ENCODE data around the gene GPHN.
"Not testable (repeated sequence)": the region's sequence is repeated elsewhere in the genome, so short reads cannot be mapped to it uniquely, and the experiment has no call there.

The GPHN gene

DNA sequence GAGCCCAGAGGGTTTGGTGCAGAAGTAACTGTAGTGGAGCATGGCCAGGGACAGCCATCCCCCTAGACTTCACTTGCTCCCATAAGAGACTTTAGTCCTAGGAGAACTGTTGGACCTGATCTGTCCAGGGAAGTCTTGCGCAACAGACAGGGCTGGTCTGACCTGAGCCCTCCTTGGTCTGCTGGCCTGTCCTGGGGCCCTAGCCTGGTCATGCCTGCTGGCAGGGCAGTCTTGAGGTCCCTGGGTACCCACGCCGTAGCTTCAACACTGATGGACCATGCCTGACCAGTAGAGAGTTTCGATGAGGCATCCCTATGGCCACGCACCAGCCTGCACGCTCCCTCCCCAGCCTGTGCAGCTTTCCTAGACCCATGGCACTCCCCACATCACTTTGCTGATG is 305.7 kb downstream of the GPHN start:
- no peak for DNase-seq (ENCODE audit: low read depth)

DNA sequence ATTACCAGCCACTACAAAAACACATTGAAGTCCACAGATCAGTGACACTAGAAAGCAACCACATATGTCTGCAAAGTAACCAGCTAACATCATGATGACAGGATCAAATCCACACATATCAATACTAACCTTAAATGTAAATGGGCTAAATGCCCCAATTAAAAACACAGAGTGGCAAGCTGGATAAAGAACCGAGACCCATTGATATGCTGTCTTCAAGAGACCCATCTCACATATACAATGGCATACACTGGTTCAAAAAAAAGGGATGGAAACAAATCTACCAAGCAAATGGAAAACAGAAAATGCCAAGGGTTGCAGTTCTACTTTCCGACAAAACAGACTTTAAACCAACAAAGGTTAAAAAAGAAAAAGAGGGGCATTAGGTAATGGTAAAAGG is 307.7 kb downstream of the GPHN start:
- no peak for DNase-seq (ENCODE audit: low read depth)

DNA sequence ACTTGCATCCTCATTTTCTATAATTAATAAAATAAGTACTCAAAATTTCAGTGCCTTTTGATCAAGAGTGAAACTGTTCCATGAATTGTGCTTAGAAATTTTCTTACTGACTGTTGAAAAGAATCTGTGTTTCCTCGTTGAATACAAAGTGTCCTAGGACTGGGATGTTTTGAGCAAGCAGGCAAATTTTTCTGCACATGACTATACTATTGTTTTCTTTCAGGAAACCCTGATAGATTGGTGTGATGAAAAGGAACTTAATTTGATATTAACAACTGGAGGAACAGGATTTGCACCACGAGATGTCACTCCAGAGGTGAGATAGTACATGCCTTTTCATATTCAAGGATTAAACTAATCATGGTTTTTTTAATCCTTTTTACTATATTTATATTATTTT is 316.3 kb downstream of the GPHN start:
- DNase-seq (ENCODE audit: low read depth) = no peak

DNA sequence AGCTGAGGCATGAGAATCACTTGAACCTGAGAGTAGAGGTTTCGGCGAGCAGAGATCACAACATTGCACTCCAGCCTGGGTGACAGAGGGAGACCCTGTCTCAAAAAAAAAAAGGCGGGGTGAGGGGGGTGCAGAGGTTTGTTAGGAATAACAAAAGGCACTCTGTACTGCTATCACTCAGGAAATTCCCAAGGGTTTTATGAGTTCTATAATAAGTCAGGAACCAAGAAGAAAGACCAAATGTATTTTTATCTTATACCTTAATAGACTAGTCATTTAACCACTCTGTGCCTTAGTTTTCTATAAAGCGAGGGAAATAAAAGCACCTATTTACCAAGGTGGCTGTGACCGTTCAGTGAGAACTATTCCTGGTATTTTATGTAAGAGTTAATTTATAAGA is 319.2 kb downstream of the GPHN start:
- DNase-seq (ENCODE audit: low read depth) = no peak

DNA sequence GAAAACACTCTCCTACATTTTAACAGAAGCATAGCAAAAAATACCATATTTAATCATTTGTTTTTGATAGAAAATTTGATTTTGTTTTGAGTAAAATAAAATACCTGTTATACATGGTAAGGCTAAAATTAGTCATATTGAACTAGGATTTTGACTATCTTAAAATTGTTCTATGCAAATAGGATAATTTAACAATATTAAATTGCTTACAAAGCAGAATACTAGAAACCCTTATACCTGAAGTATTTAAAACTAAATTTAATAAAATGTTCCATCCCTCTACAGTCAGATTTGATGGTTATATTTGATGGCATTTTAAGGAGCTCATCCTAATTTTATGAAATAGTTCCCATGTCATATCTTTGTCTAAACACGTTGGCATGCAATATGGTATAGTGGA is 323.2 kb downstream of the GPHN start:
- DNase-seq (ENCODE audit: low read depth) = no peak

DNA sequence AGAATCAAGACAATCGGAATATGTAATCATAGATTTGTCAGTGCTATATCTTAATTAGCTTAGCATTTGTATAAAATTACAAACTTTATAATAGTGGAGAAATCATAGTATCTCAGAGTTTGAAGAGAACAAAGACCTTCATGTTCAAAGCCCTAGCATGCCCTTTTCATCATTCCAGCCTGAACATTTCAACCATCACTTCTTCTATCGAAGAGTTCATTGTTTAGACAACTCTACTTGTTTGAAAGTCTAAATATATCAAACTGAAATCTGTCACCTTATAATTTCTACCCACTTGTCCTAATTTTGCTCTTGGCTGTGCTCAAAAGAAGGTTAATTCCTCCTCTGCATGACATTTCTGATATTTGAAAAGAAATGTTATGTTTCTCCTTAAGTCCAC is 325.9 kb downstream of the GPHN start:
- no peak for DNase-seq (ENCODE audit: low read depth)

DNA sequence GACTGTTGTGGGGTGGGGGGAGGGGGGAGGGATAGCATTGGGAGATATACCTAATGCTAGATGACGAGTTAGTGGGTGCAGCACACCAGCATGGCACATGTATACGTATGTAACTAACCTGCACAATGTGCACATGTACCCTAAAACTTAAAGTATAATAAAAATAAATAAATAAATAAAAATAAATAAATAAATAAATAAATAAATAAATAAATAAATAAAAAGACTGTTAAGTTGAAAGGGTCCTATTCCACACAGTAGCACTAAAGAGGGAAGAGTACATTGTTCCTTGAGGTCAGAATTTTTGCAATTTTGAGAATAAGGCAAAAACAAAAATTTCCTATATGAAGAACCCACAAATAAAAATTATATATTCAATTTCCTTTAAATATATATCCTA is 329.5 kb downstream of the GPHN start:
- not testable (repeated sequence) for DNase-seq (ENCODE audit: low read depth)

DNA sequence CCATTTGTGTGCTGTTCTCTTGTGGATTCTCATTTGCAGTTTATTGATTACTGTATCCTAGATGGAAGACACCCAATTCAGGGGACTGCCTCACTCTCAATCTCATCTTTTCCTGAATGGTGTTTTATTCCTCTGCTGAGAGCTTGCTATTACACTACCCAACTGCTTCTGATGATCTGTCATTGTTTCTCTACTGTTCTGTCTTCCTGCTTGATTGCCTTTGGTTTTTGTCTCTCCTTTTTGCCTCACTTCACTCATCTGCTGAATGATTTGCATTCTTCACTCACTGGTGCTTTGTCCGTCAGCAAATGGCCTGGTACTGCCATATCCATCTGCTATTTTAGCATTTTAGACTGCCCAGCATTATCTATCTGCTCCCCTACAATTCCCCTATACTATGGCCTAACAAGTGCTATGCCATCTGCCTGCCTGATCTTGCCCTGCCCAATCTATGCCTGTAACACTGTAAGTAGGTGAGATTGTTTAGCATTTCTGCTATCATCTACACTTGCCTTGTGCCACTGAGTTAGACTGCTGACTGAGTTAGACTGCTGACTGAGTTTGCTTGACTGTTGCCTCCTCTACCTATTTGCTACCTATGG is 335.1 kb downstream of the GPHN start:
- no peak for DNase-seq (ENCODE audit: low read depth)

DNA sequence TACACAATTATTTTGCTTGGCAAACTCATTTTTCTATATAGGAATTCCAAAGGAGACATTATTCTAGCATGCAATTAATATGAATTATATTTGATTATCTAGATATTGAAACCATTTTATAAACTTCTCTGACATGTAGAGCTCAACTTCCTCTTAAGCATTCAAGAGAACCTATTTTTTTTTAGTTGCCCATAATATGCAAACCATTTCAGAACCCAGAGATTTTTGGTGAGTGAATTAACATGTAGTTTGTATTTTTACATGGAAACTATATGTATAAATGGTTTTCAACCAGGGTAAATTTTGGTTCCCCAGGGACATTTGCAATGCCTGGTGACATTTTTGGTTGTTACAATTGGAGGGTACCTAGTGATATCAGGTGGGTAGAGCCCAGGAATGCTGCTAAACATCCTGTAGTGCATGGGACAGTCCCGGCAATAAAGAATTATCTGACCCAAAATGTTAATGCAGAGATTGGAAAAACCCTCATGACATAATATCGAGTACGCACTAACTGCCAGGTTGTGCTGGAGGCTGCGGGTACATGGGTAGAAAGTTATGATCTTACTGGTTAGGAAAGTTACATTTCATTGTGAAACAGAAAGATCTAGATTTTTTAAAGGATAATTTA is 342.4 kb downstream of the GPHN start:
- DNase-seq (ENCODE audit: low read depth) = no peak

DNA sequence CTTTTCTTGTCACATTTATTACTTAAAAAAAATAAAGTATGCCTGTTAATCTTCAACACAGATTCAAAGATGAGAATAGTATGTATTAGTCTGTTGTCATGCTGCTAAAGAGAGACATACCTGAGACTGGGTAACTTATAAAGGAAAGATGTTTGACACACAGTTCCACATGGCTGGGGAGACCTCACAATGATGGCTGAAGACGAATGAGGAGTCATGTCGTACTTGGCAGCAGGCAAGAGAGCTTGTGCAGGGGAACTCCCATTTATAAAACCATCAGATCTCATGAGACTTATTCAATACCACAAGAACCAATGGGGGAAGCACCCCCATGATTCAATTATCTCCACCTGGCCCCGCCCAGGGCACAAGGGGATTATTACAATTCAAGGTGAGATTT is 345.4 kb downstream of the GPHN start:
- DNase-seq (ENCODE audit: low read depth) = no peak

DNA sequence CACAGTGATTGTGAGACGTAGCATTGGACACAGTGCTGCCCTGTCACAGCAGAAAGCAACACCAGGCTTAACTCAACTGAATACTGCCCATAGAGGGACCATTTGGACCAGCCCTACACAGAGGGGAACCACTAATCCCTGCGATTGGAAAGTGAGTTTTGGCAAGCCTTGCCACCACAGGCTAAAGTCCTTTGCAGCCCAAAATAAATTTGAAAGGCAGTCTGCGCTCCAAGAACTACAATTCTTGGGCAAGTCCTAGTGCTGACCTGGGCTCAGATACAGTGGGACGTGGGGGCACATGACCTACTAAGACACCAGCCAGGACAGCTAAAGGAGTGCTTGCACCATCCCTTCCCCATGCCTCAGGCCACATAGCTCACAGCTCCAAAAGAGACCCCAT is 349.9 kb downstream of the GPHN start:
- no peak for DNase-seq (ENCODE audit: low read depth)

DNA sequence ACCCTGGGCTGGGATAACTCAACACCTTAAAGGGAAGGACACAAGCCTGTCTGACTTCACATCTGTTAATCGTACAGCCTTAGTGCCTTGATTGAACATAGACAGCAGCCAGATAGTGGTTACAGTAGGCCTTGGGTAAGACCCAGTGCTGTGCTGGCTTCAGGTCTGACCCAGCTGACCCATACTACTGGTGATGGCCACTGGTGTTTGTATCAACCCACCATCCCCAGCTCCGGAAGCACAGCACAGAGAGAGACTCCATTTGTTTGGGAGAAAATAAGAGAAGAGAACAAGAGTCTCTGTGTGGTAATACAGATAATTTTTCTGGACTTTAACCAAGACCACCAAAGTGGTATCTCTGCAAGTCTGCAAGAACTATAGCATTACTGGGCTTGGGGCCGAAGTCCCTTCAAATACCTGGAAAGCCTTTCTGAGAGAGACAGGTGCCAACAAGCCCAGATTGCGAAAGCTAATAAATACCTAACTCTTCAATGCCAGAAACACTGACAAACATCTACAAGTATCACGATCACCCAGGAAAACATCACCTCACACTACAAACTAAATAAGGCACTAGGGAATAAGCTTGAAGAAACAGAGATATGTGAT is 351.2 kb downstream of the GPHN start:
- no peak for DNase-seq (ENCODE audit: low read depth)

DNA sequence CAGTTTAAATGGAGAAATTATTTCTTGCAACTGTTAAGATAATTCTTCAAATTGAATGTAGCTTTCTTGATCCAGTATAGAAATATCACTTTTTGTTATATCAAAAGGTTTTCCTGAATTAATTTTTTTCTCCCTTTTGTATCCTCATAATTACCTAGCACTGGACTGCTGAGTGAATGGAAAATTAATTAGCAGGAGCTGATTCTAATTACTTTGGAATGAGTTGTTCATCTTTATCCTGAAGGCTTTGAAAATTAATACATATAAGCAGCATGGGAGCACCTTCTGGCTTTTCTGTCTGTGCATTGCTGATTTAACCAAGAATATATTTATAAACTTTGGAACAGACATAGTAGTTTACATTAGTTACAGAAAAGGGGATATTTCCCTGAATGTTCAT is 373.6 kb downstream of the GPHN start:
- DNase-seq (ENCODE audit: low read depth) = no peak

DNA sequence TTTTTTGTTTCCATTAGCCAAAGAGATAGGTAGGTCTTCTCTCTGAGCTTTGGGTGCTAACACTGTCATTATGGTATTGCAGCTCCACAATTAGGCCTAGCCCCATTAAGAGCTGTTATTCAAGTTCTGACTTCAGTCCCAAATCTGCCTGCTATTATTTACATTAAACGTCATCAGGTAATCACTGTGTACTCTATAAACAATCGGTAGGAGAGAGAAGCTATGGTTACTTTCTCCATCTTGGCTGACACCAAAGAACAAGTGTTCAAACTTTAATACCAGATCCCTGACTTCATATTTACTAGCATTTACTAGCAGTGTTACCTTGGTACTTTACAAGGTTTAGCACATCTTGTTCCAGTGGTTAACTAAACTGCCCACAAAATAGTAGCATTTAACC is 376.2 kb downstream of the GPHN start:
- no peak for DNase-seq (ENCODE audit: low read depth)

DNA sequence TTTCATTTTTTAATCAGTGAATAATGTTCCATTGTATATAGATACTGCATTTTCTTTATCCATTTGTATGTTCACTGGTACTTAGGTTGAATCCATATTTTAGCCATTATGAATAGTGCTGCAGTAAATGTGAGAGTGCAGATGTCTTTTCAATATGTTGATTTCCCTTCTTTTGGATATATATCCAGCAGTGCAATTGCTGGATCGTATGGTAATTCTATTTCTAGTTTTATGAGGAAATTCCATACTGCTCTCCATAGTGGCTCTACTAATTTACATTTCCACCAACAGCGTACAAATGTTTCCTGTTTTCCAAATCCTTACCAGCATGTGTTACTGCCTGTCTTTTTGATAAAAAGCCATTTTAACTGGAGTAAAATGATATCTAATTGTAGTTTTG is 392.8 kb downstream of the GPHN start:
- no peak for DNase-seq (ENCODE audit: low read depth)

DNA sequence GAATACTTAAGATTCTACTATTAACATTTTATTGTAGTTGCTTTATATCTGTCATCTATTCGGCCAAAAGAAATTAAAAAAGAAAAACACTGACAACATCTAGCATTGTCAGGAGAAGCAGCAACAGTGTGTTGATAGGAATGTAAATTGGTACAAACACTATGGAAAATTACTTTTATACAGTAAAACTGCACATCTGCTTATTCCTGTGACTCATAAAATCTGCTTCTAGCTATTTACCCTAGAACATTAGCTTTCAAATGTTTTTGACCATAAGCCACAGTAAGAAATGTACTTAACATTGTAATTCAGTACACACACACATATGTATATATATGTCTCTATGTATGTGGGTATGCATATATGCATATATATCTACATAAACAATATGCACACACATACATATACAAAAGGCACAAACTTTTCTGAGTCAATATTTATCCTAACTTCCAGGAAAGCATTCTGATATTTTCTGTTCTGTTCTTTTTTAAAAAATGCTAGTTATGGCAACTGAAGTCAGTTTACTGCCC is 402.4 kb downstream of the GPHN start:
- no peak for DNase-seq (ENCODE audit: low read depth)

DNA sequence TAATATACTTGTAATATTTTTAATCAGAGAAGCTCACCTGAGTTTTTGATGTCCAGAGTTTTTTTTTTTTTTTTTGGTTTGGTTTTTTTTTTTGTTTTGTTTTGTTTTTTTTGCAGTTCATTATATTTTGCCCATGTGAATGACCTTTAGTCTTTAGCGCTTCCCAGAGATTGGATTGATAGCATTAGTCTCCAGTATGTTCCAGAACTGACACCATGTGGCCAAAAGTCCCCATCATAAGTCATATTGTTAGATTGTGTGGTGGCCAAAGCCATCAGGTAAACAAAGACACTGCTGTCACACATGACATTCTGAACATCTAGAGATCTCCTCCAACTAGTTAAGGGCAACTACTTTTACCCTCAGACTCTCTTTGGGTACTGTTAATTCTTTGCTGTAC is 408.5 kb downstream of the GPHN start:
- DNase-seq (ENCODE audit: low read depth) = no peak

DNA sequence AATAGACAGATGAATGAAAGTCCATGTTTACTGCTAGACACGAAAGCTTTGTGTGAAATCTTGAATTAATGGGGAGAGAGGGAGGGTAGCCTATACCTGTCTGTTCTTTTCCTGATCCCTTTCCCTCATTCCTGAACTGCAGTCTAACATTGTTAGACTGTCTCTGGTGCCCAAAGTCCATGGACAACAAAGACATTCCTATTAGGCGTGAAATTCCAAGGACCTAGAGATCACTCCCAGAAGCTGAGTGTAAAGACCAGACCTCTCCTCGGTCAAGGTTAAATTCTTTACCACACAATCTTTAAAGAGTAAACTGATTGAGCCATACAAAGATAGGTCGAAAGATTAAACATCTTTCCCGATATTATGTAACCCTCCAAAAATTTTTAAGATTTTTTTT is 410.6 kb downstream of the GPHN start:
- DNase-seq (ENCODE audit: low read depth) = no peak

DNA sequence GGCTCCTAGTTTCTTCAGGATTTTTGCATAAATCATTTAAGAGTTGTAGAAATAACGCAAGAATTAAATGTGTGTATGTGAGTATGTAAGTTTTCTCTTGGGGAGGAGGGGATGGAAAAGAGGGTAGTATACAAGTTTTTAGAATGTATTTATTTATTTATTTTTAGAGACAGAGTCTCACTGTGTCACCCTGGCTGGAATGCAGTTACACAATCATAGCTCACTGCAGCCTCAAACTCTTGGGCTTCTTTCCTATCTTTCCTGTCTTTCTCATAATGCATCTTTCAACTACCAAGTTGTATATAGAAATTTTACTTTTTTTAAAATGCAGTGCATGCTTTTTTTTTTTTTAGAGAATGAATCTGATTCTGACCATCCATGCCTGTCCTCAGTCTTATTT is 412.2 kb downstream of the GPHN start:
- no peak for DNase-seq (ENCODE audit: low read depth)

DNA sequence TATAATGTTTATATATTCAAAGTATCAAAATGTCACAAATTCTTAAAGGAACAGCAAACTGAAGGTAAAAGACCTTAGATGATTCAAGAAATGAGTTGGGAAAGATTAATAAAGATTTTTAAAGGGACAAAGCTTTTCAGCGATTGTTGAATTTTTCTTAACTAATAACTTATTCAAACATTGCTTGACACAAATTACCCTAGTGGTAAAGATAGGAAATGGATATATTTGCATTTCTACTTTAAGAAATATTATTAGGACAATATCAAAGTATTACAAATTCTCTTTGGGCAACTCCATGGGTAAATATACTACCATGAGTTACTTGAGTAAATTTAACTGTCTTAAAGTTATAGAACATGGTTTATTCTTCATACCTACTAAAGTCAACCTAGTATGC is 415.3 kb downstream of the GPHN start:
- DNase-seq (ENCODE audit: low read depth) = no peak

DNA sequence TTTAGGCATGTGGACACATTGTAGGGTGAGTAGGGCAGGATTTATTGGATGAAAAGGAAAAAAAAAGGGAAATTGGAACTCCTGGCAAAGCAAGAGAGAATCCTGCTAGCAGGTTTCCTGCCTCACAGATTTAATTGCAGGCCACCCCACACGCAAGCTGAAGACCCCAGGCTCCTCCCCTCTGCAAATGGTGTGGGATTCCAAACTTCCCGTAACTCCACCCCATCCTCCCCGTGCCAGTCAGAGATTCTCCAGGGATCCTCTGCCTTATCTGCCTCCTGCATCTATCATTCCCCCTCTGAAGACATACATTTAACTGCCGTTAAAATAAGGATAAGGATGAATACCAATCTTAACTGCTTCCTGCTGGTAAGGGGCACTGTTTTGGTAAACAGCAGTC is 431.5 kb downstream of the GPHN start:
- no peak for DNase-seq (ENCODE audit: low read depth)

DNA sequence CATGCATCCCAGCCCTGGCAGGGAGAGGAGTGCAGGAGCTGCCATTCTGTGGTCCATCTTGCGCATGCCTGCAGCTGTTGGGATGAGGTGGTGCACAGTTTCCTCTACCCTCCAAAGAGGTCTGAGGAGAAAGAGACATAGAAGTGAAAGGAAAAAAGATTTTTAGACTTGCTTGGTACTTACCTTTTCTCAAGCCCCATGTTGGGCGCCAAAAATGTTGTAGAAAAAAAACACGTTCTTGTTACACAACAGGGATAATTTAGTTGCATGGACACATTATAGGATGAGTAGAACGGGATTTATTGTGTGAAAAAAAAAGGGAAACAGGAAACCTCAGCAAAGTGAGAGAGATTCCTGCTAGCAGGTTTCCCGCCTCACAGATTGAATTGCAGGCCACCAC is 436.9 kb downstream of the GPHN start:
- DNase-seq (ENCODE audit: low read depth) = no peak

DNA sequence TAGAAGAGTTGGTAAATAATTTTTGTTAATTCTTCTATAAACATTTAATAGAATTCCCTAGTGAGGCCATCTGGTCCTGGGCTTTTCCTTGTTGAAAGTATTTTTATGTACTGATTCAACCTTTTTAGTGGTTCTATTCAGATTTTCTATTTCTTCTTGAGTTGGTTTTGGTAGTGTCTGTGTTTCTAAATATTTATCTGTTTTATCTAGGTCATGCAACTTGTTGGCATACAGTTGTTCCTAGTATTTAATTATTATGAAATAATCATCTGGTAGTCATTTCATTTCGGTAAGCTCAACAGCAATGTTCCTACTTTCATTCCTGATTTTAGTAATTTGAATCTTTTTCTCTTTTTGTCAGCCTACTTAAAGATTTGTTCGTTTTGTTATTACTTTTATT is 447.2 kb downstream of the GPHN start:
- no peak for DNase-seq (ENCODE audit: low read depth)

All from GM04504 (cell line).